GM18951 (cell line): ENCODE data around the gene ACTR5.
"Not testable (repeated sequence)": the region's sequence is repeated elsewhere in the genome, so short reads cannot be mapped to it uniquely, and the experiment has no call there.

Experiments
- POLR2A ChIP-seq: IDR thresholded peaks from 4 replicates; pipeline ENCODE4 v1.6.1; 2011; ENCODE audit warnings: mild to moderate bottlenecking; ENCODE audit not compliant: insufficient read length, insufficient read depth; ENCODE audit errors: extremely low read depth
- in situ Hi-C: fragments of 300-500 bp; cut with MboI; formaldehyde crosslinking; loops from one replicate; pipeline ENCODE4 v1.12.0; 2022; ENCODE audit warnings: low sequenced_read_pairs, mixed read lengths, inconsistent platforms; ENCODE audit not compliant: unreplicated experiment

Gene ACTR5

DNA sequence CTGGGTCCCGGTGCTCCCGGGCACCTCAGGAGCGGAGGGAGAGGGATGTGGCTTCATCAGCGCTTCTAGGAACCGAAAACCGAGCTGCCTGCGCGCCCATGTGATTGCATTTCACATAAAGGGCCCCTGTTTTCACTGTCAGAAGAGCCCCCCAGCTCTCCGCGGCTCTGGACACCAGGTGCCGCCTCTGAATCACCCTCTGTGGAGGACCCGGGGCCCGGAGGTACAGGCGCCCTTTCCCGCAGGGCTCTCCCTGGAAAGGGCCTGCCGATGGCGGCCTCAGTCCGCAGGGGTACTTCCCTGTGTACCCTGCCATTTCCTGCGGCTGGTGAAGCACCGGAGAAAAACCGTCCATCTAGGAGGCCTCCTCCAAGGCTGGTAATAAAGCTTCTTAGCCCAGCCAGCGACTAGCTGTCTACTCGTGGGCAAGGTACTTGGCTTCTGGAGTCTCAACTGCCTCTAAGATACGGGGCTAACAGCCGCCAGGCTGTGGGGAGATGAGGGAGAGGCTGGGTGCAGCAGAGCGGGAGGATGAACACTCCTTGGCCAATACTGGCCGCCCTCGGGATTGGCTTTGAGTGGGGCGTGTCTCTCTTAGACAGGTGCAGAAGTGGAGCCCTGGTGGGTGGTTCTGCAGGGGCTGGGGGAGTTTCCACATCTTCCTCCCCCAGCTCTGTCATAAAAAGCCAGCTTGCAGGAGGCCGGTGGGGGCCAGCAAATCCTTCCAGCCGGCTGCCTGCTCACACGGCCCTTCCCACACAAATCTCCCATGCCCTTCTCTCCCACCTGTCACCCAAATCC is 58.8 kb downstream of the ACTR5 start:
- in situ Hi-C loops, result loop anchor here (10.0 kb wide), 1 partner anchor 68 kb away; no protein-coding TSS in a partner anchor
- TF ChIP-seq POLR2A, result no peak

DNA sequence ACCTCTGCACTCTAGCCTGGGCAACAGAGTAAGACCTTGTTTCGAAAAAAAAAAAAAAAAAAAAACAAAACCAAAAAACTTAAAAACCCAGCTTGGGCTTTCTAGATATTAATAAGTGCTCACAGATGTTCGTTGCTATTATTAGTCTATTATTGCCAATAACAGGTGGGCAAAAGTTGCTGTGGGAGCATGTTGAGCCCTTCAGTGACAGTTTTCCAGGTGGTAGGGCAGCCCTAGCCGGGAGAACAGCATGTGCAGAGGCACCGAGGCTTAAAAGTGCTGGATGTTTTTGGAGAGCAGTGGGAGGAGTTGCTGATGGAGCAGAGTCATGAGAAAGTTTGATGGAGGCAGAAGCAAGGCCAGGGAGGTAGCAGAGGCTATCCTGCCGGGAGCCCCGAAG is 61.7 kb downstream of the ACTR5 start:
- in situ Hi-C loops, result loop anchor here (10.0 kb wide), 1 partner anchor 65 kb away; no protein-coding TSS in a partner anchor
- peak; percentile 25 for TF ChIP-seq POLR2A

DNA sequence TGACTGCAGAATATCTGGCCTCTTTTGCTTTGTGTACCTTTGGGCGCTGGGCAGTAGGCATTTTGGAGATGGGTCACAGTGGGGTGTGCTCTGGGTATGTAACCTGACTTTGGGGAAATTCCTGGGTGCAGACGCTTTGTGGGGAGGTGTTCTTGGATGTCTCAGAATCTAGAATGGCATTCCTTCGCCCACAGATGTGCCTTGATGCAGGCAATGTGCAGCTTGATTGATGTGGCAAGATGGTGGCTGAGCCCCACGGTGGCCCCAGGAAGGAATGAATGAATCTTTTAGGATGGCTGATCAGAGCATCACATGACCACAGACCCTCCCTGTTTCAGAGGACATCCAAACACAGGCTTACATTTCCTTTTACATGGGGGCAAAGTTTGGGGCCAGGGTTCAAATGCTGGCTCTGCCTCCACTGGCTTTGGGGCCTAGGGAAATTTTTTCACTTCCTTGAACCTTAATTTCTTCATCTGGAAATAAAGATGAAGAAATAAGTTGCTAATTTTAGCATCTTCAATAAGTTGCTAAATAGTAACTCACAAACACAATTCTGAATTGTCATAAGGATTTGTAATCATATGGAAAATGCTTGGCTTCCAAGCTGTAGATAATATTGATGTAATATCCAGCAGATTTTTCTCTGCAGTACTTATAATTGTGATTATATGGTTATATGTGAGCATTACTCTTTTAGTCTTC is 62.8 kb downstream of the ACTR5 start:
- TF ChIP-seq POLR2A, result no peak
- in situ Hi-C loops, result no loop called here

DNA sequence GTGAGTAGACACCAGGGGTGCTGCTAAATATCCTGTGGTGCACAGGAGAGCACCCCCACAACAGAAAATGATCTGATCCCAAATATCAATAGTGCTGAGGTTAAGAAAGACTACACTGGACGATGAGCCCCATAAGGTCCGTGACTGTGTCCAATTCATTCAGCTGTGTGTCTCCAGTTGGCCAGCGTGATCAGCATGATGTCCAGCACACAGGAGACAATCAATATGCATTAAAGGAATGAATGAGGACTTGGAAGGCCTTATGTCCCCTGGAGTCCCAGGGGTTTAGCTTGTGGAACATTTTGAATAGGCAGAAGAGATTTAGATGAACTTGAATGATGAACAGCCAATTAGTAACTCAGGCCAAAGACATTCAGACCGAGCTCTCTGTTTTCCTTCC is 63.5 kb downstream of the ACTR5 start:
- no peak for TF ChIP-seq POLR2A
- in situ Hi-C loops, result no loop called here

DNA sequence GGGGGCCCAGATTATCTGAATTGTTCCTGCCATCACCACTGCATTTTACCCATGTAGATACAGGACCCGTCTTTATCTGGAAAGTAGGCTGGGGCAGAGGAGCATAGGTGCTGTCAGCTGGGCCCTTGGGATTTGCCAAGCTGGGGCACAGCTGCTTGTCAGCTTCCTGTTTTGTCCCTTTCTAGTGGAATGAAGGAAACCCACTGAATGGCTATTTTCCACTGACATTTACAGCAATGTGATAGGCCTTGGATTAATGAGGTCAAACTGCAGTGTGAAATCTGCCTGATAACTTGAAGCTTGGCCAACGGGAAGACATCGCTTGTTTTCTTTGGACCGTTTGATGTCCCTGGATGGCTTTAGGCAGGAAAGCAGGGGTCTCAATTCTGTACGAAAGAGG is 63.9 kb downstream of the ACTR5 start:
- in situ Hi-C loops, result no loop called here
- no peak for TF ChIP-seq POLR2A

DNA sequence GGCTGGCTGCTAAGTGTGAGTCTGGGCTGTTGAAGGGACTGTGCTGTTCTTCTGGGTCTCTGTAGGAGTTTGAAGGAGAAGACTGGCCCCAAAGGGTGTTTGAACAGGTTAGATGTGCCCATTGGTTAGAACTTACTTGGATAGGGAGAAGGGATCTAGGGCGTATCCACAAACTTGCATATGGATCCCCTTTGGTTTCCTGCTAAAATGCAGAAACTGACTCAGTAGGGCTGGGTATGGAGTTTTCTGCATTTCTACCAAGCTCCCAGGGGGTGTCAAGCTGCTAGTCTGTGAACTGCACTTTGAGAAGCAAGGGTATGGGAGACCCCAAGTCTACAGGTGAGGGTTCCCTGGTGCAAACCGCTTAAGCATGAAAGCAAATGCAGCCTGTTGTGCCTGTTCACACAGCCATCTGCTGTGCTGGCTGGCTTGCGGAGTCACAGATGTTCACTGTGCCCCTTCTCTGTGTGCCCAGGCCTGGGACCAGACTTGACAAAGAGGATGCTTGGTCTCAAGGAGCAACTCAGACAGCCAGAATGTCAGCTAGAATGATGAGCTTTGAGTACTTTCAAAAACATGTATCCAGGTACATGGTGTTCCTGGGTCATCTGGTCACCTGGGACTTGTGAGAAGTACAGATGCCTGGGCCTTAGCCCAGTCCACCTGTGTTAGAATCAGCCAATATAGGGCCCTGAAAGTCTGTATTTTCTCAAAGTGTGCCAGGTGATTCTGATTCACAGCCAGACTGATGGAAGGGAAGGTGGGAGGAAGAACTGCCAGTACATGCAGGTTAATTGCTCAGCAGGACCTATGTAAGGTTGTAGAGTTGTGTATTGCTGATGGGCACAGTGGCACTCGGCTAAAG is 64.7 kb downstream of the ACTR5 start:
- in situ Hi-C loops, result no loop called here
- no peak for TF ChIP-seq POLR2A

DNA sequence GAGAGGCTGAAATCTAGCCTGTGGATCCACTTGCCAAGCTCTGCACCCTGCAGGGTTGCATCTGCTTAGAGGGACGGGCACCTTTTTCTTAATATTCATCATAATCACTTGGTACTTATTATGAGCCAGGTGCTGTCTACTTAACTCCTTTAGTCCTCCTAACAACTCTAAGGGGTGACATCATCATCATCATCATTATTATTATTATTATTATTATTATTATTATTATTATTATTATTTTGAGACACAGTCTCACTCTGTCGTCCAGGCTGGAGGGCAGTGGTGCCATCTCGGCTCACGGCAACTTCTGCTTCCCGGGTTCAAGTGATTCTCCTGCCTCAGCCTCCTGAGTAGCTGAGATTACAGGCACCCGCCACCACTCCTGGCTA is 65.3 kb downstream of the ACTR5 start:
- in situ Hi-C loops, result not testable (repeated sequence)

DNA sequence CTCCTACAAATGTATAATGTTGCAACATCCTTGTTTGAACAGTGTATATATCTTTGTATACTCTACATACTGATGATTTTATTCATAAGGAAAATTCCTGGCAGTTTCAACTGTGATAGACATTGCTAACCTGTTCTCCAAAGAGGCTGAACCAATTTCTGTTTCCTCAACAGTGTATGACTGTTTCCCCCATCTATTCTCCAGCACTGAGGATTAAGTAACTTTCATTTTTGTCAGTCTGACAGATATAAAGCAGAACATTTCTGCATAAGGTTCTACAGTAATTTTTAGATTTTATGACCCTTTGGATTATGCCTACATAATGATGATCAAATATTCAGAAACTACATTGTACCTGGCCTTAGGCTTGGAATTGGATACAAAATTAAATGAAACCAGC is 67.2 kb downstream of the ACTR5 start:
- in situ Hi-C loops, result no loop called here
- no peak for TF ChIP-seq POLR2A

DNA sequence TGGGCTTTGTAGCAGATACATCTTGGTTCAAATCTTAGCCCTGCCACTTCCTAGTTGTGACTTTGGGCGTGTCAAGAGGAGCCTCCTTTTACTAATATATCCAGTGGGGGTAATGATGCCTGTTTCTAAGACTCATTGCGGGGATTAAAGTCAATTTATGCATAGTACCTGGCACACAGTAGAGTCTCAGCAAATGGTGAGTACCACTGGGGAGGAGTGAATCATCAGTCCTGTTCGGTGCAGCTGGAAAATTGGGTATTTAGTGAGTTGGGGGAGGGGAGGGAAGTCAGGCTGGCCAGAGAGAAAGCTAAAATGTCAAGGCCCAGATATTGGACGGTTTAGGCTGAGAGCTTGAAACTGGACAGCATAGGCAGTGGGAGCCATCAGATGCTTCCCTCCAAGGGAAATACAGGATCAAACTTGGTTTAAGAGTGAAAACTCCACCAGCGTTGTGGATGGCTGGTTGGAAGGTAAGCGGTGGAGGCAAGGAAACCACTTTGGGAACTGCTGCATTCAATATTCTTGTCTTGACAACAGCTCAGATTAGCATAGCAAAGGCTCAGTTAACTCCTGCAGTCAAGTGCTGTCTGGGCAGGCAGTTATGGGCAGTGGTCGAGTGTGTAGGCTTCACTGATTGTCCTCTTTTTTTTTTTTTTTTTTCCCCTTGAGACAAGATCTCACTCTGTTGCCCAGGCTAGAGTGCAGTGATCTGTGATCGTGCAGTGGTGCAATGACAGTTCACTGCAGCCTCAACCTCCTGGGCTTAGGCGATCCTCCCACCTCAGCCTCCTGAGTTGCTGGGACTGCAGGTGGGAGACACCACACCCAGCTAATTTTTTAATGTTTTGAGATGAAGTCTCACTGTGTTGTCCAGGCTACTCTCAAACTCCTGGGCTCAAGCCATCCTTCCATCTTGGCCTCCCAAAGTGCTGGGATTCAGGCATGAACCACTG is 70.1 kb downstream of the ACTR5 start:
- no peak for TF ChIP-seq POLR2A
- in situ Hi-C loops, result no loop called here
